Stimulated activated CD4-positive, alpha-beta T cell treated with anti-CD3 and anti-CD28 coated beads, TNF-alpha, amount 100 ng/mL, for 48 hours (primary cell): ENCODE measurements around the gene PRPS2.

Source experiments
- DNase-seq, 3 donors: peaks; one replicate each; pipeline ENCODE4 v3.0.0-alpha.2; 2020; ENCODE audit warnings: low read depth in 3 of 3

PRPS2 gene

DNA sequence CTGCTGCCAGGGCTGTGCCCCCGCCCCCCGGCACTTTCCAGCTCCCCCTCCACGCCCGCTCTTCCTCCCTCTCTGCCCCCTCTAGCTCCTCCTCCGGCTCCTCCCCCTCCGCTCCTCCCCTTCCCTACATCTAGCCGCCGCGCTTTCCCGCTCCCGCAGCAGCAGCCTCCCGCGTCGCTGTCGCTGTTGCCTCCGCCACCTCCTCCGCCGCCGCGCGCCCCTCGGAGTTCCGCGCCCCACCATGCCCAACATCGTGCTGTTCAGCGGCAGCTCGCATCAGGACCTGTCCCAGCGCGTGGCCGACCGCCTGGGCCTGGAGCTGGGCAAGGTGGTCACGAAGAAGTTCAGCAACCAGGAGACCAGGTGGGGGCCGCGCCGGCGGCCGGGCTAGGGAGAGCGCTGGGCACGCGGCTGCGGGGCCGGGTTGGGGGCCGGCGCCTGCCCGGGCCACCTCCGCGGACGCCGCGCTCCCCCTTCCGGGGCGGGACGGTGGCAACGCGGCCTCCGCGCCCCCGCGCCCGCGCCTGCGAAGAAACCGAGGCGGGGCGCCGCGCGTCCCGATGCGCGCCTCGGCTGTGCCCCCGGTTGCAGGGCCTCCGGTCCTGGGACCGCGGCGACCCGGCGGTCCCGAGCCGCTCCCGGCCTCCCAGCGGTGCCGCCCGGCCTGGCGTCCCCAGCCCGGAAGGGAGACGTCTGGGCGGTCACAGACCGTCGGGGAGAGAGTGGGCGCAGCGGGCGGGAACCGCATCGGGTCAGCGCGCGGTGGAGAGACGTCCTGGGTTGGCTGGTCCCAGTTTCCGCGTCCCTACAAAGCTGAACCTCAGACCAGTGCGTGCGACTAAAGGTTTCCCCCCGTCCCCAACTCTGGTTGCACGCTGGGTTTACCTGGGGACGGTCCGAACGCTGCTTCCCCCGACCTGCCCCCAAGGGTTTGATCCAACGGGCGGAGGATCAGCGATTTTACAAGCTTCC lies at the start of gene PRPS2:
TSS of gene PRPS2 (plus strand) at position 156 of the 972 bp plus-strand sequence. CDS start at position 242, 86 bp downstream.
- DNase-seq: peak; percentile 38 to 65 (median 55)

DNA sequence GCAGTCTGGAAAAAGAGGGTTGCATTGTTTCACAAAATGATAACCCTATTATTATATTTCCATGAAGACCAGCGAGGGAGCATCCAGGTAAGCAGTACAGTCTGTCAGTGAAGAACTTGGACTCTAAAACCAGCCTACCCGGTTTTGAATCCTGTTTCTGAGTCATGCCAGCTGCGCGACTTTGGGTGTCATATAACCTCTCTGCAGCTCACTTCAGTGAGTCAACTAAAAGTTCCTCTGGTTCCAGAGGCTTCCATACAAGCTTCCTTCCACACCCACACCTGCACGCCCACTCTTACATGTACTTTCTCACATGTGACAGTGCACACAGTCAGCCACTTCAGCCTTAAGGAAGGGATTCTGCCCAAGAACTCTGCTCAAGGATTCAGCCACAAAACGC lies 49.8 kb upstream of the PRPS2 start:
- DNase-seq: no peak

GRCh38 chrX:12747433-12747832 lies 43.8 kb upstream of the PRPS2 start:
- no peak for DNase-seq

GRCh38 chrX:12751887-12752286 lies 39.3 kb upstream of the PRPS2 start:
- DNase-seq: no peak

- no peak for DNase-seq
Measured at GRCh38 chrX:12753366-12753765, 37.8 kb upstream of the PRPS2 start.

GRCh38 chrX:12758291-12758690 lies 32.9 kb upstream of the PRPS2 start:
- DNase-seq: no peak

- DNase-seq: no peak
Measured at GRCh38 chrX:12767856-12768255, 23.4 kb upstream of the PRPS2 start.

- no peak for DNase-seq
Measured at GRCh38 chrX:12768491-12768890, 22.7 kb upstream of the PRPS2 start.

GRCh38 chrX:12770440-12770839 lies 20.8 kb upstream of the PRPS2 start:
- DNase-seq: no peak

DNA sequence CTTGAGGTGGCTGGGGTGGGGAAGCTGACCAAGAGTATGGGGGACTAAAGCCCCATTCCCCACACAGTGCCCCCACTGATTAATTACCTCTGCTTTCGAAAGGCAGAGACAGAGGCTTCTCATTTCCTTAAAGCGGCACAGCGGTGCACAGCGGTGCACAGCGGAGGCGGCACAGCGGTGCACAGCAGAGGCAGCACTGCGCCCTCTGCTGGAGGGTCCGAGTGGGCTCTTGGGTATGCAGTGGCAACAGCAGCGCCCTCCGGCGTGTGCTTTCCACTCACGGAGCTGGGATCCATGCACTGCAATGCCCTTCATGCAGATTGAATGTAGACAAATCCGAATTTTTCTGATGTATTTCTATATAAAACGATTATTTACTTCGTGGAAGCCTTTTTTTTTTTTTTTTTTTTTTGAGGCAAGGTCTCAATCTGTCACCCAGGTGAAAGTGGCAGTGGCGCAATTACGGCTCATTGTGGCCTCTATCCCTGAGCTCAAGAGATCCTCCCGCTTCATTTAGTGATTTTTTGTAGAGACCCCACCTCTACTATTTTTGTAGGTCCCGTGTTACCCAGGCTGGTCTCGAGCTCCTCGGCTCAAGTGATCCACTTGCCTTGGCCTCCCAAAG lies 19.7 kb upstream of the PRPS2 start:
- peak; percentile 29 to 72 (median 38) for DNase-seq

- no peak for DNase-seq
Measured at GRCh38 chrX:12777670-12778069, 13.5 kb upstream of the PRPS2 start.

GRCh38 chrX:12779534-12779933 lies 11.7 kb upstream of the PRPS2 start:
- DNase-seq: no peak

- no peak for DNase-seq
Measured at GRCh38 chrX:12788645-12789044, 2.6 kb upstream of the PRPS2 start.

DNA sequence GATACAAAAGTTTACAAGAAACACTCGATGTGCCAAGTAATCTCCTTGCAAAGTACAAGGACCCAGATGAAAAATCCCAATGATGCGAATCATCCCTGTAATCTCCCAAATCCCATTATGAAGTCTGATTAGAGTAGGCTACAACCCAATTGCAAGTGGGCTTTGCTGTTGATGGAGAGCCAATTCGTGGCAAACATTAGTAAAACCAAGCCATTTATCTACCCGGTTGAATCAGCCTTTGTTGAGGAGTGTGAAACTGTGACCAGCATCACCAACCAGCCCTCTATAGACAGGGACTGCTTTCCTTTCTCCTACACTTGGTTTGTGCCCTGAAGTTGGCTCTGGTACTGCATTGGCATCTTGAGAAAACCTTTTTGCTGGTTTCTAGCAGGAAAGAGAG lies 1.2 kb upstream of the PRPS2 start:
- no peak for DNase-seq

DNA sequence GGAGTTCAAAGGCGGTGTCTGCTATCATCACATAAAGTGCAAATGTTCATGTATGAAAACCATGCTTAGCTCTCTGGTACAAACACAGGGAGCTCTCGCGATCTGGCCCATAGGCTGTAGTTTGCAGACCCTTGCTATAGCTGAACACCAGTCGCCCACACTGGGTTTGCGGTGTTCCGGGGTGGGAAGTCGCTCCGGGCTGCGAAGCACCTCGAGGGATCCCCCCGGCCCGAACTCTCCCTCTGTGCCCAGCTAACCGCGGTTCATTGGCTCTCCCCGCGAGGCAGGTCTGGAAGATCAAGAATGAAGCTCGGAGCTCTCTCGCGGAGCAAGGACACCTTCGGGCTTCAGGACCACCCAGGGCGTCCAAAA lies 341 bp upstream of the PRPS2 start:
- no peak for DNase-seq

DNA sequence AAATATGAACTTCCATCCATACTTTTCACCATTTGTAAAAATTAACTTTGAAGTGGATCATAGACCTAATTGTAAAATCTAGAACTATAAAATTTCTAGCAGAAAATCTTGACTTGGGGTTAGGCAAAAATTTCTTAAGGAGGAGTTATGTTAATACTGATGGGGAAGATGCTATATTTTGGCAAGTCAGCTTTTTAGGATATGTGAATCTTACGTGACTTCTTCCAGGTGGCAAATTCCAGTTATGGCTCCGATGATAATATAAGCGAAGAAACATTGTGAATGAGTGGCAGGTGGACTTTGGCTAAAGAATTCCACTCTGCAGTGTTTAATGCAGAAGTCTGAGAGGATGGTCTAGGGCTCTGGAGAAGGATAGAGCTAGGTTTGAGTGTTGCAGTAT lies 1.5 kb downstream of the PRPS2 start:
- DNase-seq: no peak

DNA sequence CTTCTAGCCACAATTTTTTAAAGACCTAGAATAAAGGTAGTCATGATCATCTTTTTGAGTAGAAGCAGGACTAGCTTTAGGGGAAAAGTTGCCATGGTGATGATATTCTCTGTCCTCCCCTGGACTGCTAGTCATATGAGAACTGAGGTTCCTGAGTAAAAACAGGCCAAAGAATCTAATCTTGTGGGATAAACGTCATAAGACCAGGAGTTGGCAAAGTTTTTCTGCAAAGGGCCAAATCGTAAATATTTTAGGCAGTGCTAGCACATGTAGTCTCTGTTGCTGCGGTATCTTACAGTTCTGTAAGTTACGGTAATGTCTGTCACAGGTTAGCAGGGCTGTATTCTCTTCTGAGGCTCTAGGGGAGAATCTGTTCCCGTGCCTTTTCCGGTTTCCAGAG lies 3.4 kb downstream of the PRPS2 start:
- DNase-seq: no peak

DNA sequence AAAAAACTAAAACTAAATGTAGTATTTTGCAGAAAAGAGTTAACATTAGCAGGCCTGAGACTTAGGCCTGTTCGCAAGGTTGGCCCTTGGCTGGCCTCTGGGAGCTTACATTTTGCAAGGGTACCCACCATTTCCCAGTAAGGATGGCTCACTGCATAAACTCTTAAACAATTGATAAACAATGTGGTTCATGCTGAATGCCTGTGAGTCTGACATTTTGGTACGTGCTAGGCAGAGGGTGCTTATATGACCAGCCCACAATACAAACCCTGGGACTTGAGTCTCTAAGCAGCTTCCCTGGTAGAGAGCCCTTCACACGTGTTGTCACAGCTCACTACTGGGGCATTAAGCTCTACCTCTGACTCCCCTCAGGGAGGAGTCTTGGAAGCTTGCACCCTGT lies 7.4 kb downstream of the PRPS2 start:
- no peak for DNase-seq

- no peak for DNase-seq
Measured at GRCh38 chrX:12799118-12799517, 7.9 kb downstream of the PRPS2 start.

GRCh38 chrX:12802741-12803140 lies 11.5 kb downstream of the PRPS2 start:
- DNase-seq: no peak

GRCh38 chrX:12804655-12805054 lies 13.4 kb downstream of the PRPS2 start:
- no peak for DNase-seq

DNA sequence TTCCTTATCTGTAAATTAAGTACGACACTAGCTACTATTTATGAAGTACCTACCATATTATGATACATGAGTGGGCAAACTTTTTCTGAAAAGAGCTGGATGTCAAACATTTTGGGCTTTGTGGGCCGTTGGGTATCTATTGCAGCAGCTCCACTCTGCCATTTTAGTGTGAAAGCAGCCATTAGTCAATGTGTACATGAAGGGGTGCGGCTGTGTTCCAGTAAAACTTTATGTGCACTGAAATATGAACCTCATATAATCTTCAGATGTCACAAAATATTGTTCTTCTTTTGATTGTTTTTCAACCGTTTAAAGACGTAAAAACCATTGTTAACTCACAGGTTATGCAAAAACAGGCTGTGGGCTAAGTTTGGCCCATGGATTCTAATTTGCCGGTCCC lies 14.1 kb downstream of the PRPS2 start:
- no peak for DNase-seq

DNA sequence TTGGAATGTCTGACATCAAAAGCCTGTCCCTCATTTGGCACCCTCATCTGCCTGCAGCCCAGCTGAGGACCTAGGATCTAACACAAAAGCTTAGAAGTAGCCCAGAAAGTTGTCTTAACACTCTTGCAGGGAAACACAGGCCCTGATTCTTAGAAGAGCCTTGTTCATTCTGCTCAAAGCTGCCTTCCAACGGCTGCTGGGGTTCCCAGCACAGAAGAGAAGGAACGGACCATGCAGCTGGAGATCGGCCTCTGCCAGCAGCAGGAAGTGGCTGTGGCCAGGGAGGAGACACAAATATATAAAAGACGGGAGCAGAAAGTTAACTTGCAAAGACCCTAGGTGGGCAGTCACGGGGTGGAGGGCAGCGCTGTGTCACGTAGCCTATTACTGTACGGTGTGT lies 20.4 kb downstream of the PRPS2 start:
- DNase-seq: no peak
